NCI-H1092 treated with DMSO at 0.1 percent for 48 hours (cell line): ENCODE results near the gene EHD4.

Experiments used
- DNase-seq: peaks from one replicate; lab custom pipeline; 2025; lab: John Stamatoyannopoulos, UW

The EHD4 gene

DNA sequence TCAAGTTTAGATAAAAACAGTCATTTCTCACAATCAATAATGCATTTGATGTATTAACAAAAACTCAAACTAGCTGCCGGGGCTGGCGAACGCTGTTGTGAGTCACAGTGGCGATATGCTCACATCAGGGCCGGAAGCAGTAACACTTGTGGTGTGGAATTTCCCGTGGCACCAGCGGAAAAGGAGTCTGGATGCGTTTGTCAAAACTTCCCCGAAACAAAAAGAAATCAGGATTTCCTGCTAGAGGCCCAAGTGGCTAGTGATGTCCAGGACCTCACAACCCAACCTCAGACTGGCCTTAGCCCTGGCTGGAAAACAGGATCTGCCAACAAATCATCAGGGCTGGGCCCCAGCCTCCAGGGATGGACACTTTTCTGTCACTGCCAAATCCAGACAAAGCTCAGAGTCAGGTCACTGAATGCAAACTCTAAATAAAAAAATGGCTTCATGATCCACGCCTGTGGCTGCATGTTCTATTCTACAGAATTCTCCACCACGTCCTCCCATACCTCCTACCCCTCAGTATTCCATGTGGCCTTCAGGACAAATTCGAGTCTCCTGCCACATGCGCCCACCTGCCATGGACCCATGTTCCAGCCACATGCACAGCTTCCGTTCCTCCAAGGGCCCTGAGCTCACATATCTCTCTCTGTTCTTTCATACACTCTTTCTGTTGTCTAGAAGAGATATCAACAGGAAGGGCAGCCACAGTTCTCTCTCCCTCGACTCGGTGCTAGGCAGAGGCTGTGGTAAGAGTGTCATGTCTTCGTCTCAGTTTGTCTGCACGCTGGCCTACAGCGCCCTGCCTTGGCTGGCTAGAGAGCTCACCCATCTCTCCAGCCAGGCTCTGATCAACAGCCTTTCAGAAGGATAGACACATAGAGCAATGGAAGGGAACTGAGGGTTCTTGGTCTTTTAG lies 35.4 kb downstream of the EHD4 start:
- no peak for DNase-seq

DNA sequence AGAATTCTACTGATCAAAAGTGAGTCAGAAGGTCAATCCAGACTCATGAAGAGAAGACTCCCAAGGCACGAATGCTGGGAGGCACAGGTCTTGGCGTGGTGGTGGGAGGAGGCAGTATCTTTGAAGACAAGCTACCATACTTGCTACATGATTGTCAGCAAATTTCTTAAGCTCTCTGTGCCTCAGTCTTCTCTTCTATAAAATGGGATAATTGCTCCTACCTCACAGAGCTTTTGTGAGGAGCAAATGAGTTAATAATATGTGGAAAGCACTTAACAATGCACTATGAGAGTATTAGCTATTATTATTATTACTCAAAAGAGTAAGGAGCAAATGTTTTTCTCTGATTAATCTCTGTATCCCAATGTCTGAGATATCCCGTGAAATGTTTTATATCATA lies 36.2 kb downstream of the EHD4 start:
- no peak for DNase-seq

DNA sequence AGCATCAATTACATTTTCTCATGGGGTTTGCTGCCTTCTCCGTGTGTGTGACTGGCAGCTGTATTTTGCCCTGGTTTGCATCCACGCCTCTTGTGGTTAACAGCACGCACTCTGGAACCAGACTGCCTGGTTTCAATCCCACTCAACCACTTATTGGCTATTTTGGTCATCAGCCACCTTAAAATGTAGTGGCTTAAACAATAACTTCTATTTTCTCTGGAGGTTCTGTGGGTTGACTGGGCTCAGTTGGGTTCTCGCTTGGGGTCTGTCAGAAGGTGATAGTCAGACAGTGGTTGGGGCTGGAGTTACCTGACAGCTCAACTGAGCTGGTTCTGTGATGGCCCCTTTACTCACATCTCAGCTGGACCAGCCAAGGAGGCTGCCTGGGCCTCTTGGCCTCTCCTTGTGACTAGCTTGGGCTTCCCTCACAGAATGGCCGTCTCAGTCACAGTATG lies 36.8 kb downstream of the EHD4 start:
- no peak for DNase-seq

DNA sequence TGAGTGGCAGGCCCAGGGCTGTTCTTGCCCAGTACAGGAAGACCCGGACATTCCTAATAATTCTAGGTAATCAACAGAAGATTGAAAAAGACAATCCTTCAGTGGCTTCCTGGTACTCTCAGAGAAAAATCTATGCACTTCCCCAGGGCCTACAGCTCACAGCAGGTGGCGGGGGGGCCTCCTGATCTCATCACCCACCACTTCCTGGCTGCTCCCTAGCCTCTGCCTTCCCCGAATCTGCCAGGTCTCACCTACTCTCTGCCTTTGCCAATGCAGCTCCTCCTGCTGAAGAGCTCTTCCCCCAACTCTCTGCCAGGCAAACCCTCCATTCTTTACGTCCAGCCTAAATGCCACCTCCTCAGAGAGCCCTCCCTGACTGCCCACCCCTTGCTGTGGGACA lies 37.5 kb downstream of the EHD4 start:
- no peak for DNase-seq

DNA sequence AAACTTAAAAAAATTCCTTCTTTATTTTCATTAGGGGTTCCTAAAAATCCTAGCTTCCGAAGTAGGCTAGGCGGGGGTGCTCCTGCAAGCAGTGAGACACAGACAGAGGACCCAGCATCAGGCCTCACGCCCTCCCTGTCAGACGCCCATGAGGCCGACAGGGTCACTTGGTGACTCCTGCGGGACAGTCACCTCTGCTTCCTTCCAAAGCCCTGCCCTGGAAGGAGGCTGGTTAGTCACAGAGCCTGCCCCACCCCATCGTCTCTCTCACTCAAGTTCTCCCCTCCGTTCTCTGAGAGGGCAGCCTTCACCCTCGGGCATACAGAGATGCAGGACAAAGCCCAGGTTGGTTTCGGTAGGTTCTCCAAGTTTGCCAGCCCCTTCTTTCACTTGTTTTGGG lies 38.6 kb downstream of the EHD4 start:
- DNase-seq = no peak

DNA sequence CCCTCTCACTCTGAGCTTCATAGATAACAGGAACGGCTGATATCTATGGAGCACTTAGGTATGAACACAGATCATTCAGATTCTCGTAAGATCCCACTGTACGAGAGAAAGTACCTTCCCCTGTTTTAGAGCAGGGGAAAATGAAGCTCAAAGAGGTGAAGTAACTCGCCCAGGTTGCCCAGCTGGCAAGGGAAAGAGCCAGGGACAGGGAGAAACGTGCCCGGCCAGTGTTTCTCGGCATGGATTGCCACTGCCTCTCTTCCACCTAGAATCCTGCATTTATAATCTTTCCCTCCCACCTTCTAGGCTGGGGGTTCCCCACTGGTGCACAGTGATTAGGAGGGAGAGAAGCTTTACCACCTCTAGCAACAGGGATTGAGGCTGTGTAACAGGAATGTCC lies 39.0 kb downstream of the EHD4 start:
- no peak for DNase-seq

DNA sequence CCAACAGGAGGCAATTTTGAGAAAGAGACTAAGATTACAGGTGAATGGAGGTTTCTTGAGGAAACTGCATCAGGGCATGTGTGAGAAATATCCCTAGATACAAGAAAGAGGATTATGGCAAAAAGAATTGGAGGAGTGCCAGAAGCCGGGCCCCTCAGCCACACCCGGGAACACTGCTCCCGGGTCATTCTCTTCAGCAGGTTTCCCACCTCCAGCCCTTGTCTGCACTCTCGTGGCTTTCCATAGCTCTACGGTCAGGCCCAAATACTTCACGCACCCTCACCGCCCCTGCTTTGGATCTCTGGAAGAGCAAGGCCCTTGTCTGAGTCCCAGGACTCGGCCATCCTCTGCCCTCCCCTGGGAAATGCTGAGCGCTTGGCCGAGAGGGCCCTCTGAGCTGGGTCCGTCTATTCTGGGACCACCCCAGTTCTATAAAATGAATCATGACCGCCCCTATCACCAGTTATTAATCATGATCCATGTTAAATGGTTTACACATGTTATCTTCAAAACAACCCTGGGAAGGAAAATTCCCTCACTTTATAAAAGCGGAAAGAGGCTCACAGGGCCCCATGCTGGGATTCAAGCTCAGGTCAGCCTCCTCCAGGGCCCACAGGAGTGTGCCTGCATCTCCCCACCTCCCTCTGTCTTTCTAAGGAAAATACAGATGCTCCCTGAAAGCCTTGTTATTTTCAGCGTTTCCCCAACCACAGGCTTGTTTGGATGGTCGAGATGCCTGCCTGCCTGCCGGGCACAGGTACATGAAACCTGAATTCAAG lies 39.7 kb downstream of the EHD4 start:
- no peak for DNase-seq

DNA sequence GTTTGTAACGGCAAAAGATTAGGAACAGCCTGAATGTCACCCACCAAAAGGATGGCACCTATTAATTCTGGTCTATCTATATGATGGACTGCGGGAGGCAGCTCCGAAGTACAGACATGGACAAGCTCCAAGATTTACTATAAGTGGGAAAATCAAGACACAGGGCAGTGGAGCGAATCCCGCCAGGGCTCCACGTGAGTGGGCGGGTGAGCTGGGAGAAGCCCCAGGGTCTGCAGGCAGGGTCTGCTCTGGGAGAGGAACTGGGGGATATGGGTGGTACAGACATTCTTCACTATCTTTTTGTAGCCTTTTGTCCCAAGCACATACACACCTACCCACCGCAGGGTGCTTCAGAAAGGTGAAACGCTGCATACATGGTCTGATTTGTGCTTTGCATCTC lies 40.3 kb downstream of the EHD4 start:
- no peak for DNase-seq

DNA sequence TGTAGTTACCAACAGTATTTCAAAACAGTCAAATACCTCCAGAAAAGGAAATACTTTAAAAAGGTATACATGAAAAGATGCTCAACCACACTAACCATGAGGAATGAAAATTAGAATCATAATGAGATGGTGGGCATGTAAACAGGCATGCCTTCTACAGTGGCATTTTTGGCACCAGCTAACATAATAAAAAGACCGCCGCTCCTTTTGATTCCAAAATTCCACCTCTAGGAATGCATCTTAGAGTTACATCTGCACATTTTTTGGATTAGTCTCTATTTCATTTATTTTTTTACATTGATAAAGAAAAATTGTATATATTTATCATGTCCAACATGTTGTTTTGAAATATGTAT lies 41.5 kb downstream of the EHD4 start:
- no peak for DNase-seq

DNA sequence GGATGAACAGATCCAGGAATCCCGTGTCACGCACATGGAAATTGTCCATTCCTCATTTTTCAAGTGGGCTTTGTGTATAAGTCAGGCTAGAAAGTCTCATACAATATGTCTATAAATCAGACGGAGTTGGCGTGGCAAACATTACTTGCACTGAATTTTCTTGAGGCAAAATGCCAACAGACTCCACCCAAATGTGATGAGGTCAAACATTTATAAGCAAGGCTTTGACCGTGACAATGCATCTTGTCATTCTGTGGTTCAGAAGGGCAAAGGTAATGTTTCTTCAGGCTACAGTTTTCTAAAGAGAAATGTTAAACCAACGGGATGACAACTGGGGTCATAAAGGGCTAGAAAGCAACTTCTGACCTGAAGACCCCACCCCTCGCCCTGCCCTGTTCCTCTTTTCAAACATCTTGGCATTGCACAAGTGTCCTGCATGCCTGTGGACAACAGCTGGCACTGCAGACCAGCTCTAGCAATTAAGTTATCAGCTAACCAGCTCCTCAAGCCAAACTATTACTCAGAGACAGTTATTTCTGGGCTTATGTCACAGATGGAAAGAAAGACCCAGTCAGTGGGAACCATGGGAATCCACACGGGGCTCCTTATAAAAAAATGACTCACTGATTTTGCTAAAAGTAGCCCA lies 42.0 kb downstream of the EHD4 start:
- no peak for DNase-seq

DNA sequence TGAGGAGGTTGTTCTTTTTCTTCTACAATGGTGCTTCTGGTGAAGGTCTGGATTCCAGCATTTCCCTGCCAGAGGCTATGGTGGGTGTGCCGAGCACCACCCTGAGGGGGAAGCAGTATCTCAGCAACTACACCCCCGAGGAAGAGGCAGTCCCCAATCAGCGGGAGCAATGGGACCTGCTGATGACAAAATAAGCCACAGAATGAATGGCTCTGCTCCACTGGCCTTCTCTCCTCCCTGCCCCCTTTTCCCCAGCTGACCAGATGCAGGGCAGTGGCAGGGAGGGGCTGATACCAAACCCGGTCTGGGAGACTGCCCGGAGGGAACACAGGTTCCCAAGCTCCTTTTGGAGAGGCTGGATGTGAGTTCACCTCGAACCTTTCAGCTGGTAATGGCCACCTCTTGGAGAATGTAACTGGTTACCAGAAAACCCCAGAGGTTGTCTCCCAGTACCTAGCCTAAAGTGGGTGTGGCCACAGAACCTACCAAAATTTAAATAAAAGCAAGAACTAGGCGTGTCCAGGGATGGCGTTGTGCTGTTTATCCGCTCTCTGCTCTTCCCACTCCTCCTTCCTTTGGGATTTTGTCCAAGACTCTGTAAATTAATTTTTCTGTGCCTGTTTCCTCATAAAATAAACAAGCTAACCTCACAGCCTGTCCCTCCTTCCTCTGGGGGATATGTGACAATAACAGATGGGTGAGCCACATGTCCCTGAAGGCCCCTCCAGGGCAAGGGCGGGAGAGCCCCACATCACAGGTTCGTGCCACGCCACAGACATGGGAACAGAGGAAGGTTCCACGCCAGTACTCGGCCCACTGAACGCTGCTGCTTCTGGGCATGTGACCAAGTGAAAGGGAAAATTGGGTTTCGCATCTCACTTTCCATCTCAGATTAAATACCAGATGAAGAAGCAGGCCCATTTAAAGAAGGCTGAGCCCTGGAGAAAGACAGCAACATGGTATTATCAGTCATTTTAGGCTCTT lies 43.4 kb downstream of the EHD4 start:
- no peak for DNase-seq

DNA sequence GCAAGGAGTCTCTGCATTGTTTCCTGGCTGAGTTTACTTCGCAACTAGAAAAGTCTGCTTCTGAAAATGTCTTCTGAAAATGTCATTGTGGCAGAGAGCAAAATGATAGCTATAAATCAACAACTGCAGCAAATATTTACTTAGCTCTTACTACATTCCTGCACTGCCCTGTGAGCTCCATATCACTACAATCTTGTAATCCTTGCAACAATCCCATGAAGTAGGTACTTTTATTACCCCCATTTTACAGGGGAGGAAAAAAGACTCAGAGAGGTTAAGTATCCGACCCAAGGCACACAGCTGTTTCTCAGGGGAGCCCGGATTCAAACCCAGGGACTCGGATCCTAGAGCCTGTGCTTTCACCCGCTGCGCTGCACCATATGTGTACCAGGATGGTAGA lies 44.3 kb downstream of the EHD4 start:
- no peak for DNase-seq

DNA sequence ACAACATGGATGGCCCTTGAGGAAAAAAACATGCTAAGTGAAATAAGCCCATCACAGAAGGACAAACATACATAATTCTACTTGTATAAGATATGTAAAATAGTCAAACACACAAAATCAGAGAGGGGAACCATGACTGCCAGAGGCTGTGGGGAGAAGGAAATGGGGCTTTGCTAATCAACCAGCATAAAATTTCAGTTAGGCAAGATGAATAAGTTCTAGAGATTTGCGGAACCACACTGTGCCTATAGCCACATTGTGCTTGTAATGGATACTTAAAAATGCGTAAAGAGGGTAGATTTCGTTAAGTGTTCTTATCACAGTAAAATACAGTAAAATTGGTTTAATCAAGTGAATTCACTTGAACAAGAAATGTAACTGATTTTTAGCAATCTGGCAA lies 44.8 kb downstream of the EHD4 start:
- no peak for DNase-seq

DNA sequence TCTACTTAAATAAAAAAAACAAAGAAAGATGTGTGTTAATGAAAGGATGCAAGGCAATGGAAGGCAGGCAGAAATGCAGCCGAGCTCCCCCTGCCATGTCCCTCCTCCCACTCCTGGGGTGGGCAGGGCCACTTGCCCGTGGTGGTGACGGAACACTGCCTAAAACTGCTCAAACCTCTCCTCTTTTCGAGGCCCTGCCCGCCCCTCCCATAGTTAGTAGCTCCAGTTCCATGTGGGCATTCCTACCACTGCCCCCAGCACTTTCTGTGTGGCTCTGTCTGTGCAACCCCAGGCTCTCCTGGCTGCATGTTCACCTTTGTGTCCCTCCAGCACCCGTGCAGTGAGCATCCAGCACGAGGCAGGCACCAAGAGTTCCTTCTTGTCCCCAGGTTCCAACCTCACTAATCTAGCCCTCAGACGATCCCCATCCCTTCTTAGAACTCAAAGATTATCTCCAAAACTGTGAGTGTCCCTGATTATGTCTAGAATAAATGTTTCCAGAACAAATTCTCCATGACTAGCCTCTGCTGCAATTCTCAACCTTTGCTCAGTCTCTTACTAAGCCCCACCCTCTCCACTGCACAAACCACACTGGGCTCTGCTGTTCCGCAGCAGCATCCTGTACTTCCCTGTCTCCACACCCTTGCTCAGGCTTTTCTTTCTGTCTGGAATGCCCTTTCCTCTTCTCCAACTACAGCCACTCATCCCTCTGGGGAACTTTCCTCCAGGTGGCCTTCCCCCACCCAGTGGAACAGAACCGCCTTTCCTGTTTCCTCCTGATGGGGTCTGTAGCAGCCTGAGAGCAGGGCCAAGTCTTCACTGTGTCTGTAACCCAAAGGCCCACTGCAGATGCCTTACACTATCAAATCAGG lies 45.9 kb downstream of the EHD4 start:
- DNase-seq = no peak

DNA sequence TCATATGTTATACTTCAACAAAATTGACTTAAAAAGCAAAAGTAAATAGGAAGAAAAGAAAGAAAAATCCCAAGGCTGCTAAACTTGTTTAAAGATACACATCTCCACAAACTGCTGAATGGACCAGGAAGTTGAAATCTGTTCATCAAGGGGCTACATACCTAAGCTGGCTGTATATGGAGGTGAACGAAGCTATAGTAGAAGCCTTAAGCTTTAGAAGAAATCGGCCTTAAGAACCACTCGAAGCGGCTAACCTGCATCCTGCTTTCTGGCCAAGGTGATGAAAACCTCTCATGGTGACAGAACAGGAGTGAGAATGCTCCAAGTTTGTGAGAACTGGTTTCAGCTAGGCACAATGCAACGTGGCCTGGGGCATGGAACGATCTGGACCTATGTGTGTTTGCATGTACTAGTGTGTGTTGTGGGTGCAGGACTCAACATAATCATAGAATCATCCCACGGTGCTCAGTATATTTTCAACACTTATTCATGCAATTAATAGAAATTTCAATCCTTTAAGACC lies 47.2 kb downstream of the EHD4 start:
- no peak for DNase-seq

DNA sequence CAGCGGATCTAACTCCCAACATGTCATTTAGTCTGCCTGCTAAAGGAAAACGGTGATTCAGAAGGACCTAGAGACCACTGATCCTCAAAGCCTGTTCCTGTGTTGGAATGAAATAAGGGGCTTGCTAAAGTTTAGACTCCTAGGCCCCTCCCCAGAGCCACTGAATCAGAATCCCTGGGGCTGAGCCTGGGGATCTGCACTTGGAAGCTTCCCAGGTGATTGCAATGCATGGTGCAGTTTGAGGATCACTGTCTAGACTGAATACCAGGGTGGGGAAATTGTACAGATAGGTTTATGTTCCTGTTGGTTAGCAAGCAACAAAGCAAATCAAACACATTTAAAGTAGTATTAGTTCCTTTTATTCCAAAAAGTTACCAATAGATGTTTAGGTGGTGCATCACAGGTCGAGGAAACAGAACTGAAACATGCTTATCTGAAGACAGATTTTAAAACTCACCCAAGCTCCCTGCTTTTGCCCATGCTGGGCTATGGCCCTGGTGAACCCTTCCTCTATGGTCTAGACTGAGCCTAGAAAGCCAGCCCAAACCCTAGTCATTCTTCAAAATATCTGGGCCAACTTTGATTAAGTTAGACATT lies 48.9 kb downstream of the EHD4 start:
- no peak for DNase-seq

DNA sequence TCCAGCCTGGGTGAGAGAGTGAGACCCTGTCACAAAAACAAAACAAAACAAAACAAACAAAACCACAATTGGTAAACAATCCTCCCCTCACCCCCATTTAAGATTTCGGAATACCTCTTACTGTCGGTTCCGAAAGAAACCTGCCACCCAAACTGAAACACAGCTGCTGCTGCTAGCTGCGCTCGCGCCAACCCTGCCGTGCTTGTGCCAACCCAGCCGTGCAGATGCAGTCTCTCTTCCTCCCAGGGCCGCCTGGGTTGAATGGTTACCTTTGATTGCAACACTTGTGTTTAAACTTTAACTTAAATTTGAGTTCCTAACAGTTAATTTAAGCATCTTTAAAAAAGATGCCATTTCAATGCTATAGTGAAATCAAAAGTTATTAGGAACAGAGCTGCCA lies 50.0 kb downstream of the EHD4 start:
- no peak for DNase-seq

DNA sequence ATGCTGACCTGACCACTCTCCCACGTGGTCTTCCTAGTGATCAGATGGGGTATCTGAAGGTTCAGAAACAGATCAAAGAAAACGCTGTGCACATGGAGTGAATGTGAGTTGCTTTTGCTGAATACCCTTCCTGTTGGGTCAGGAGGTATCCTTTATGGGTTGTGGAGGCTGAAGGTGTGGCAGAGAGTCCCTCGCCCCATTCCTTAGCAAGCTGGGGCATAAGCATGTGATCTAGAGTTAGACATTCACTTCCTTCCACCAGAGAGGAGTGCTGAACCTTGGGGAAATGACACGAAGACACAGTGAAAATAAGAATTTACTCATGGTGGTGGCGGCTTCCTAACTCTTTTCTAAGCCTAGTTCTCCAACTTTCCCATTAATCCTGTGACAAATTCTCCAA lies 50.7 kb downstream of the EHD4 start:
- DNase-seq = no peak

DNA sequence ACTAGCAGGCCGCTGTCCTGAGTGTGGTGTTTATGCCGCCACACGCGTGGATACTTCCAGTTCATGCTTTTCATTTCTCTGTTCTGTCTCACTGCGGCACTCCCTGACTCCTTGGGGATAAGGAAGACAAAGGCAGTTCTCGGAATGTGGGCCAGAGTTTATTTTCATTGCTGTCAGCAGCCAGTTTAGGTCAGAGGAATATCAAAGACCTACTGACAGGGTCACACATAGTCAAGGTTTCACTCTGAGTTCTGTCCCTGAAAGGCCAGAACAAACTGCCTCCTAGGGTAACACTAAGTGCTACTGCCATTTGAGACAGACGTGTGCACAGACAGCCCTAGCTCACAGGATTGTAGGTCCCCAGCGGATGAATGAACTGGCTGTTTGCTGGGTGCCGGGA lies 51.2 kb downstream of the EHD4 start:
- no peak for DNase-seq

DNA sequence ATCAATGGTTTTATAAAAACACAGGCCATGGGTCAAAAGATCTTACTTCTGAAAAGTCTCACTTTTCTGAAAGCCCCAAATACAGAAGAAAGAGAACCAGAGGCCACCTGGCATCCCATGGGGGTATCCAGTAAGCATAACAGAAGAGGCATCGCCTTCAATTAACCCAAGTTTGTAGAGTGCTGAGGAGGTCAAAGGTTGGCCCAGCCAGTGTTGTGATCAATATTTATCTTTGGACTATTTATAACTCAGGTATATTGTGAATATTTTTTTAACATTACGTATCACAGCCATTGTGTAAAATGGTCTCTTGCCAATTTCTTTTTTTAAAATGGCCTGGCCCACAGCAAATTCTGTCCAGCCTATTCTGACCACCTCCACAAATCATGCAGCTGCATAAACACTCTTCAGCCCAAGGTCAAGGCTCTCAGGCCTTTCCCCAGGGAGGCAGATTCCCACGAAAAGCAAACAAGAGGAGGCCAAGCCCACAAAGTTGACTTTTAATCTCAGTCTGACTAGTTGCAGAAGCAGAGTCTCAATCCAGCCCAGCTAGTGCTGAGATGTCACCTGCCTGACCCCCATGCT lies 52.3 kb downstream of the EHD4 start:
- no peak for DNase-seq
